Measurements from ENCODE around the gene C11orf65. TPM values are rescaled to one million over a fixed set of nuclear protein-coding genes. Genes with fewer than 3 reads are reported as not detected.
A peak's percentile ranks its signal among the peaks of the same experiment; 100 is the strongest.

Gene C11orf65
- total RNA-seq (2014; rRNA removed; shearing (Covaris generic); ENCODE audit: low replicate concordance), result 2.3 and 7.2 TPM in 2 replicates

GRCh38 chr11:108467091-108467823 is at the start of gene C11orf65:
TSS of gene C11orf65 (minus strand) at chr11:108467529. CDS start at chr11:108461559, 5,970 bp downstream.
- Histone ChIP-seq H3K27ac (ENCODE audit: low read length) (peak within 1 kb of the TSS; percentile 68), H3K4me3 (ENCODE audit: low read length) (peak within 1 kb of the TSS; percentile 70), H3K9me3 (ENCODE audit: low read length) (no peaks in the 10 kb centered on the region), H4K20me1 (ENCODE audit: insufficient read depth, low read depth, low read length) (no peaks in the 10 kb centered on the region), H3K9me2 (replicated peaks; ENCODE audit: insufficient read depth, low read length) (no peaks in the 10 kb centered on the region), H2AFZ (ENCODE audit: low read length) (peak within 1 kb of the TSS; percentile 88), H3K4me1 (ENCODE audit: low read length) (peaks cover 29% of the 10 kb centered on the region), H3K36me3 (ENCODE audit: insufficient read depth, low read length) (peaks cover under 1% of the 10 kb centered on the region; the same call in 1 of the 2 replicates), H3K27me3 (ENCODE audit: low read length) (no peaks in the 10 kb centered on the region), H3K4me2 (ENCODE audit: low read depth, low read length, poor library complexity, severe bottlenecking) (peak within 1 kb of the TSS; percentile 89), H3K9ac (ENCODE audit: low read length) (peak within 1 kb of the TSS; percentile 80), H3K79me2 (ENCODE audit: low read length) (peaks cover 5% of the 10 kb centered on the region; the same call in 1 of the 2 replicates)
- peak; percentile 100 for DNase-seq

GRCh38 chr11:108516125-108516524 is 48.8 kb upstream of the C11orf65 start:
- no peaks in the 10 kb centered on the region for H3K9me2 ChIP-seq (replicated peaks; ENCODE audit: insufficient read depth, low read length)
- no peaks in the 10 kb centered on the region for H3K27me3 ChIP-seq (ENCODE audit: low read length)
- H3K4me3 ChIP-seq (ENCODE audit: low read length), result no peak overlapping the region
- no peaks in the 10 kb centered on the region for H3K9me3 ChIP-seq (ENCODE audit: low read length)
- no peak for DNase-seq
- no peak overlapping the region for H3K4me2 ChIP-seq (ENCODE audit: low read depth, low read length, poor library complexity, severe bottlenecking)
- no peaks in the 10 kb centered on the region for H3K4me1 ChIP-seq (ENCODE audit: low read length)
- H3K36me3 ChIP-seq (ENCODE audit: insufficient read depth, low read length), result no peaks in the 10 kb centered on the region
- H3K9ac ChIP-seq (ENCODE audit: low read length), result no peak overlapping the region
- H3K27ac ChIP-seq (ENCODE audit: low read length), result no peak overlapping the region
- H3K79me2 ChIP-seq (ENCODE audit: low read length), result no peaks in the 10 kb centered on the region
- no peak overlapping the region for H2AFZ ChIP-seq (ENCODE audit: low read length)
- no peaks in the 10 kb centered on the region for H4K20me1 ChIP-seq (ENCODE audit: insufficient read depth, low read depth, low read length)

GRCh38 chr11:108512708-108513107 is 45.4 kb upstream of the C11orf65 start:
- Histone ChIP-seq H3K36me3 (ENCODE audit: insufficient read depth, low read length) (no peaks in the 10 kb centered on the region), H3K9me3 (ENCODE audit: low read length) (no peaks in the 10 kb centered on the region), H3K9me2 (replicated peaks; ENCODE audit: insufficient read depth, low read length) (no peaks in the 10 kb centered on the region), H3K4me3 (ENCODE audit: low read length) (no peak overlapping the region), H3K27ac (ENCODE audit: low read length) (no peak overlapping the region), H4K20me1 (ENCODE audit: insufficient read depth, low read depth, low read length) (no peaks in the 10 kb centered on the region), H3K79me2 (ENCODE audit: low read length) (no peaks in the 10 kb centered on the region), H2AFZ (ENCODE audit: low read length) (no peak overlapping the region), H3K9ac (ENCODE audit: low read length) (no peak overlapping the region), H3K4me2 (ENCODE audit: low read depth, low read length, poor library complexity, severe bottlenecking) (no peak overlapping the region), H3K4me1 (ENCODE audit: low read length) (no peaks in the 10 kb centered on the region), H3K27me3 (ENCODE audit: low read length) (no peaks in the 10 kb centered on the region)
- DNase-seq, result no peak

- Histone ChIP-seq H3K4me2 (ENCODE audit: low read depth, low read length, poor library complexity, severe bottlenecking) (no peak overlapping the region), H2AFZ (ENCODE audit: low read length) (no peak overlapping the region)
Observed at GRCh38 chr11:108511851-108512474, 44.6 kb upstream of the C11orf65 start.

GRCh38 chr11:108508653-108509593 is 41.6 kb upstream of the C11orf65 start:
- Histone ChIP-seq H3K4me3 (ENCODE audit: low read length) (no peak overlapping the region), H3K9ac (ENCODE audit: low read length) (no peak overlapping the region), H3K9me2 (replicated peaks; ENCODE audit: insufficient read depth, low read length) (no peaks in the 10 kb centered on the region), H3K4me1 (ENCODE audit: low read length) (no peaks in the 10 kb centered on the region), H3K27ac (ENCODE audit: low read length) (no peak overlapping the region), H3K79me2 (ENCODE audit: low read length) (no peaks in the 10 kb centered on the region), H3K27me3 (ENCODE audit: low read length) (no peaks in the 10 kb centered on the region), H3K4me2 (ENCODE audit: low read depth, low read length, poor library complexity, severe bottlenecking) (no peak overlapping the region), H3K36me3 (ENCODE audit: insufficient read depth, low read length) (no peaks in the 10 kb centered on the region), H3K9me3 (ENCODE audit: low read length) (no peaks in the 10 kb centered on the region), H2AFZ (ENCODE audit: low read length) (no peak overlapping the region), H4K20me1 (ENCODE audit: insufficient read depth, low read depth, low read length) (no peaks in the 10 kb centered on the region)
- DNase-seq, result no peak

More at GRCh38 chr11:108511851-108512474, 44.6 kb upstream of the C11orf65 start:
- Histone ChIP-seq H3K9me3 (ENCODE audit: low read length) (no peaks in the 10 kb centered on the region), H3K4me1 (ENCODE audit: low read length) (no peaks in the 10 kb centered on the region), H3K27ac (ENCODE audit: low read length) (no peak overlapping the region), H4K20me1 (ENCODE audit: insufficient read depth, low read depth, low read length) (no peaks in the 10 kb centered on the region), H3K9ac (ENCODE audit: low read length) (no peak overlapping the region), H3K4me3 (ENCODE audit: low read length) (no peak overlapping the region), H3K9me2 (replicated peaks; ENCODE audit: insufficient read depth, low read length) (no peaks in the 10 kb centered on the region), H3K79me2 (ENCODE audit: low read length) (no peaks in the 10 kb centered on the region), H3K36me3 (ENCODE audit: insufficient read depth, low read length) (no peaks in the 10 kb centered on the region), H3K27me3 (ENCODE audit: low read length) (no peaks in the 10 kb centered on the region)
- DNase-seq, result no peak

- peaks cover 16% of the 10 kb centered on the region for H3K79me2 ChIP-seq (ENCODE audit: low read length)
- H3K9me3 ChIP-seq (ENCODE audit: low read length), result no peaks in the 10 kb centered on the region
- H3K36me3 ChIP-seq (ENCODE audit: insufficient read depth, low read length), result no peaks in the 10 kb centered on the region
- no peak overlapping the region for H3K27ac ChIP-seq (ENCODE audit: low read length)
- H3K27me3 ChIP-seq (ENCODE audit: low read length), result no peaks in the 10 kb centered on the region
- peaks cover 16% of the 10 kb centered on the region for H3K4me1 ChIP-seq (ENCODE audit: low read length)
- no peak overlapping the region for H2AFZ ChIP-seq (ENCODE audit: low read length)
- H3K9me2 ChIP-seq (replicated peaks; ENCODE audit: insufficient read depth, low read length), result no peaks in the 10 kb centered on the region
- DNase-seq, result no peak
- no peak overlapping the region for H3K4me3 ChIP-seq (ENCODE audit: low read length)
- H3K9ac ChIP-seq (ENCODE audit: low read length), result no peak overlapping the region
- H4K20me1 ChIP-seq (ENCODE audit: insufficient read depth, low read depth, low read length), result no peaks in the 10 kb centered on the region
- H3K4me2 ChIP-seq (ENCODE audit: low read depth, low read length, poor library complexity, severe bottlenecking), result no peak overlapping the region
Observed at GRCh38 chr11:108501396-108501795, 34.1 kb upstream of the C11orf65 start.

- Histone ChIP-seq H3K9ac (ENCODE audit: low read length) (no peak overlapping the region), H3K9me3 (ENCODE audit: low read length) (no peaks in the 10 kb centered on the region), H3K27ac (ENCODE audit: low read length) (no peak overlapping the region), H3K4me1 (ENCODE audit: low read length) (peaks cover 17% of the 10 kb centered on the region), H3K9me2 (replicated peaks; ENCODE audit: insufficient read depth, low read length) (no peaks in the 10 kb centered on the region), H3K79me2 (ENCODE audit: low read length) (peaks cover 21% of the 10 kb centered on the region), H3K4me3 (ENCODE audit: low read length) (no peak overlapping the region), H4K20me1 (ENCODE audit: insufficient read depth, low read depth, low read length) (no peaks in the 10 kb centered on the region), H3K27me3 (ENCODE audit: low read length) (no peaks in the 10 kb centered on the region), H3K36me3 (ENCODE audit: insufficient read depth, low read length) (no peaks in the 10 kb centered on the region), H3K4me2 (ENCODE audit: low read depth, low read length, poor library complexity, severe bottlenecking) (no peak overlapping the region), H2AFZ (ENCODE audit: low read length) (no peak overlapping the region)
- DNase-seq, result no peak
Observed at GRCh38 chr11:108500721-108501120, 33.4 kb upstream of the C11orf65 start.

- Histone ChIP-seq H3K9me3 (ENCODE audit: low read length) (no peaks in the 10 kb centered on the region), H2AFZ (ENCODE audit: low read length) (no peak overlapping the region), H3K4me1 (ENCODE audit: low read length) (peaks cover 17% of the 10 kb centered on the region), H3K9ac (ENCODE audit: low read length) (no peak overlapping the region), H4K20me1 (ENCODE audit: insufficient read depth, low read depth, low read length) (no peaks in the 10 kb centered on the region), H3K27me3 (ENCODE audit: low read length) (no peaks in the 10 kb centered on the region), H3K36me3 (ENCODE audit: insufficient read depth, low read length) (no peaks in the 10 kb centered on the region), H3K9me2 (replicated peaks; ENCODE audit: insufficient read depth, low read length) (no peaks in the 10 kb centered on the region), H3K79me2 (ENCODE audit: low read length) (peaks cover 26% of the 10 kb centered on the region), H3K4me3 (ENCODE audit: low read length) (no peak overlapping the region), H3K4me2 (ENCODE audit: low read depth, low read length, poor library complexity, severe bottlenecking) (no peak overlapping the region), H3K27ac (ENCODE audit: low read length) (no peak overlapping the region)
- DNase-seq, result no peak
Observed at GRCh38 chr11:108500169-108500568, 32.8 kb upstream of the C11orf65 start.
